OCI-LY1 (cell line): Measurements from ENCODE around the gene FOXB1.

Source experiments
- H2AFZ ChIP-seq: fragments of 200-600 bp; sonication (generic), shearing (Covaris generic); 2 replicates; pipeline ENCODE4 v1.6.0; 2014; ENCODE audit warnings: antibody characterized with exemption, mild to moderate bottlenecking, low read length
- H3F3A ChIP-seq: fragments of 200-600 bp; sonication (generic), shearing (Covaris generic); 2 replicates; pipeline ENCODE4 v1.6.0; 2014; ENCODE audit warnings: mild to moderate bottlenecking, antibody characterized with exemption, low read length, moderate library complexity; ENCODE audit not compliant: insufficient read depth
- H3K27ac ChIP-seq: fragments of 200-600 bp; sonication (generic); 2 replicates; pipeline ENCODE4 v1.5.1; 2014; ENCODE audit warnings: low read length, mixed run types, mild to moderate bottlenecking, low read depth; ENCODE audit not compliant: poor library complexity, severe bottlenecking
- H3K27me3 ChIP-seq: fragments of 200-600 bp; sonication (generic); 2 replicates; pipeline ENCODE4 v1.6.0; 2014; ENCODE audit warnings: antibody characterized with exemption, mild to moderate bottlenecking, low read length, moderate library complexity; ENCODE audit not compliant: insufficient read depth
- H3K36me3 ChIP-seq: fragments of 200-600 bp; sonication (generic); 2 replicates; pipeline ENCODE4 v1.6.1; 2014; ENCODE audit warnings: mild to moderate bottlenecking, antibody characterized with exemption, low read length, moderate library complexity, mixed read lengths; ENCODE audit not compliant: insufficient read depth
- H3K4me1 ChIP-seq: fragments of 200-600 bp; sonication (generic); 2 replicates; pipeline ENCODE4 v1.5.1; 2014; ENCODE audit warnings: mild to moderate bottlenecking, low read length, moderate library complexity; ENCODE audit not compliant: insufficient read depth, severe bottlenecking
- H3K4me2 ChIP-seq: fragments of 200-600 bp; sonication (generic), shearing (Covaris generic); 2 replicates; pipeline ENCODE4 v1.6.1; 2014; ENCODE audit warnings: low read length
- H3K4me3 ChIP-seq: fragments of 200-600 bp; sonication (generic); 2 replicates; pipeline ENCODE4 v1.5.1; 2014; ENCODE audit warnings: low read length, low read depth, mild to moderate bottlenecking, mixed read lengths; ENCODE audit not compliant: poor library complexity, severe bottlenecking
- H3K79me2 ChIP-seq: fragments of 200-600 bp; shearing (Covaris generic); 2 replicates; pipeline ENCODE4 v1.6.1; 2016; ENCODE audit warnings: mixed run types, low read length, mixed read lengths; ENCODE audit not compliant: insufficient read depth
- H3K9ac ChIP-seq: fragments of 200-600 bp; sonication (generic), shearing (Covaris generic); 2 replicates; pipeline ENCODE4 v1.6.1; 2014; ENCODE audit warnings: mild to moderate bottlenecking, low read length, mixed read lengths
- H3K9me2 ChIP-seq: fragments of 200-600 bp; sonication (generic), shearing (Covaris generic); 2 replicates; pipeline ENCODE4 v1.6.1; 2014; ENCODE audit warnings: low read depth, mild to moderate bottlenecking, low read length, mixed read lengths
- H3K9me3 ChIP-seq: fragments of 200-600 bp; shearing (Covaris generic); 2 replicates; pipeline ENCODE4 v1.6.1; 2014; ENCODE audit warnings: low read length, mixed read lengths
- H4K20me1 ChIP-seq: fragments of 200-600 bp; sonication (generic), shearing (Covaris generic); 2 replicates; pipeline ENCODE4 v1.6.0; 2016; ENCODE audit warnings: mild to moderate bottlenecking, low read length; ENCODE audit not compliant: insufficient read depth
- EZH2 ChIP-seq: fragments of 200-600 bp; sonication (generic), shearing (Covaris generic); IDR thresholded peaks from 2 replicates; pipeline ENCODE4 v1.8.0; 2017; ENCODE audit warnings: borderline replicate concordance, mixed run types, mild to moderate bottlenecking, antibody characterized with exemption, low read length, moderate library complexity, mixed read lengths
- TF ChIP-seq, protein P1 (sequence below): fragments of 200-600 bp; sonication (generic), shearing (Covaris generic); IDR thresholded peaks from 2 replicates; pipeline ENCODE4 v1.5.1; 2017; ENCODE audit warnings: mild to moderate bottlenecking, antibody characterized with exemption, low read length, moderate library complexity, mixed read lengths

FOXB1 gene

GRCh38 chr15:59966262-59966661, 37.8 kb upstream of the FOXB1 start:
- no peaks in the 10 kb centered on the region for H3K79me2 ChIP-seq
- no peaks in the 10 kb centered on the region for H3K27me3 ChIP-seq
- no peak overlapping the region for H3K4me2 ChIP-seq
- H3K4me3 ChIP-seq = no peak overlapping the region
- H2AFZ ChIP-seq = no peak overlapping the region
- H3K4me1 ChIP-seq = no peaks in the 10 kb centered on the region
- H3K9me3 ChIP-seq = no peaks in the 10 kb centered on the region
- no peaks in the 10 kb centered on the region for H3F3A ChIP-seq
- H3K36me3 ChIP-seq = no peaks in the 10 kb centered on the region
- H4K20me1 ChIP-seq = no peaks in the 10 kb centered on the region
- no peak overlapping the region for H3K27ac ChIP-seq
- no peak overlapping the region for H3K9ac ChIP-seq
- H3K9me2 ChIP-seq = no peaks in the 10 kb centered on the region
- TF ChIP-seq, protein P1, sequence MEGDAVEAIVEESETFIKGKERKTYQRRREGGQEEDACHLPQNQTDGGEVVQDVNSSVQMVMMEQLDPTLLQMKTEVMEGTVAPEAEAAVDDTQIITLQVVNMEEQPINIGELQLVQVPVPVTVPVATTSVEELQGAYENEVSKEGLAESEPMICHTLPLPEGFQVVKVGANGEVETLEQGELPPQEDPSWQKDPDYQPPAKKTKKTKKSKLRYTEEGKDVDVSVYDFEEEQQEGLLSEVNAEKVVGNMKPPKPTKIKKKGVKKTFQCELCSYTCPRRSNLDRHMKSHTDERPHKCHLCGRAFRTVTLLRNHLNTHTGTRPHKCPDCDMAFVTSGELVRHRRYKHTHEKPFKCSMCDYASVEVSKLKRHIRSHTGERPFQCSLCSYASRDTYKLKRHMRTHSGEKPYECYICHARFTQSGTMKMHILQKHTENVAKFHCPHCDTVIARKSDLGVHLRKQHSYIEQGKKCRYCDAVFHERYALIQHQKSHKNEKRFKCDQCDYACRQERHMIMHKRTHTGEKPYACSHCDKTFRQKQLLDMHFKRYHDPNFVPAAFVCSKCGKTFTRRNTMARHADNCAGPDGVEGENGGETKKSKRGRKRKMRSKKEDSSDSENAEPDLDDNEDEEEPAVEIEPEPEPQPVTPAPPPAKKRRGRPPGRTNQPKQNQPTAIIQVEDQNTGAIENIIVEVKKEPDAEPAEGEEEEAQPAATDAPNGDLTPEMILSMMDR = no peak
- no peak for TF ChIP-seq EZH2

GRCh38 chr15:59968314-59968713, 35.8 kb upstream of the FOXB1 start:
- TF ChIP-seq, protein P1 = no peak
- no peaks in the 10 kb centered on the region for H3K79me2 ChIP-seq
- no peaks in the 10 kb centered on the region for H3K4me1 ChIP-seq
- H3K36me3 ChIP-seq = no peaks in the 10 kb centered on the region
- no peaks in the 10 kb centered on the region for H3K9me3 ChIP-seq
- H3K4me3 ChIP-seq = no peak overlapping the region
- no peak overlapping the region for H3K9ac ChIP-seq
- H3K27me3 ChIP-seq = no peaks in the 10 kb centered on the region
- no peaks in the 10 kb centered on the region for H4K20me1 ChIP-seq
- H3K9me2 ChIP-seq = no peaks in the 10 kb centered on the region
- no peak overlapping the region for H2AFZ ChIP-seq
- H3K4me2 ChIP-seq = no peak overlapping the region
- no peak overlapping the region for H3K27ac ChIP-seq
- no peaks in the 10 kb centered on the region for H3F3A ChIP-seq

DNA sequence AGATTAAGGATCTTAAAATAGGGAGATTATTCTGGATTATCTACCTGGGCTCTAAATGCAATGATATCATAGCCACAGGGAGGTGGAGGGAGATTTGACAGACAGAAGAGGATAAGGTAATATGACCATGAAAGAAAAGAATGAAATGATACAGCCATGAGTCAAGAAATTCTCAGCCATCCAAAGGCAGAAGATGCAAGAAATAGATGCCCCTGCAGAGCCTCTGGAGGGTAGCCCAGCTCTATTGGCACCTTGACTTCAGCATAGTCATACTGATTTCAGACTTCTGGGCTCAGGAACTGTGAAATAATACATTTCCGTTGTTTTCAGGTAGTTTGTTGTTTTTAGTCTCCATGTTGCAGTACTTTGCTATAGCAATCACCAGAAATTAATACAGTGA, 31.9 kb upstream of the FOXB1 start:
- Histone ChIP-seq H3K36me3 (no peaks in the 10 kb centered on the region), H3K27ac (no peak overlapping the region), H3K9me2 (no peaks in the 10 kb centered on the region), H3K79me2 (no peaks in the 10 kb centered on the region), H2AFZ (no peak overlapping the region), H3K4me1 (no peaks in the 10 kb centered on the region), H3K9me3 (no peaks in the 10 kb centered on the region), H4K20me1 (no peaks in the 10 kb centered on the region), H3K9ac (no peak overlapping the region), H3K4me2 (no peak overlapping the region), H3F3A (no peaks in the 10 kb centered on the region), H3K4me3 (no peak overlapping the region), H3K27me3 (no peaks in the 10 kb centered on the region)
- TF ChIP-seq, protein P1 = no peak
- no peak for TF ChIP-seq EZH2
